HG03521 (cell line): ENCODE measurements around the gene C1R.

Source experiments
- ATAC-seq: cut with Tn5 transposase; IDR thresholded peaks from one replicate; pipeline ENCODE4 v1.9.1; 2021; ENCODE audit warnings: mild to moderate bottlenecking, moderate library complexity; ENCODE audit not compliant: unreplicated experiment

Gene C1R

GRCh38 chr12:7092229-7092985 lies at the start of gene C1R:
Gene C1R, minus strand, starts transcription at chr12:7092445. Its CDS starts 57 bp downstream, at chr12:7092388.
- no peak for ATAC-seq

DNA sequence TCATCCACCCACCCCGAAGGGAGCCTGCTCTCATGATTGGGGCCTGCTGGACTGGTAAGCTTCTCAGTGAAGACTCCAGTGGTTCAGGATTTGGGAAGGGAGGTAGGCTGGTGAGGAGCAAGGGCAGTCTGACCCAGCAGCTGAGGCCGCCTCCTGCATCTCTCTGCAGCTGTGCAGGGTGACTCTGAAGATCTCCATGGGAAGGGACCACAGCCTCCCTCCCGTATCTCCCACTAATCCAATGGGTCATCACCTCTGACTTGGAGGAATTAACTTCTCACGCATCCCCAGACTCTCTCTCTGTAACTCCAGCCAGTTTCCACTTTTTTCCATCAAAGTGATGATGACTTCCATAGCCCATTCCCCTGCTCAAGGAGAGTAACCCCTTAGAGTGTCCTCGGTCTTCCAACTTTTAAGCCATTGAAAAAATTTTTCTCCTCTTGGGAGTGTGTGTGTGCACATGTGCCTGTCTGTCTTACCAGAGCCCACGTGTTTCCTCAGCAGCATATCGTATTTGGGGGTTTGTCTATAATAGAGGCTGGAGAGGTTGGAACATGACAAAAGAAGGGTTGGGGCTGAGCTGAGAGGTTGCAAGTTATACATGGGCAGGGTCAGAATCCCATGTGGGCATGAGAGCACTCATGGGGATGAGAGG lies 49.2 kb upstream of the C1R start:
- ATAC-seq = no peak

DNA sequence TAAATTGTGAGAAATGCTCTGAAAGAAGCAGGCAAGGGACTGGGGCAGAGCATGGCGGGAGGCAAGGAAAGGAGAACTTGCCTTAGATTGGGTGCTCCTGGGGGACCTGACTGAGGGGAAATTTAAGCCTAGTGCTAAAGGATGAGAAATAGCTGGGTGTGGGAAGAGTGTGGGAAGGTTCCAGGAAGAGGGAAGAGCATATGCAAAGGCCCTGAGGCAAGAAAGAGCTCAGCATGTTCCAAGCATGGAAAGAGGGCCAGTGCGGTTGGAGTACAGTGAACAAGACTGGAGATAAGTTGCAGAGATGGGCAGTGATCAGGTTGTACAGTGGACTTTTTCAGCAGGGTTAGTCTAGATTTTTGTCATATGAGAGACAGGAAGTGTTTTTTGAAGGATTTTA lies 47.0 kb upstream of the C1R start:
- no peak for ATAC-seq

GRCh38 chr12:7137908-7138307 lies 45.7 kb upstream of the C1R start:
- no peak for ATAC-seq

GRCh38 chr12:7136676-7137075 lies 44.4 kb upstream of the C1R start:
- no peak for ATAC-seq

- ATAC-seq = no peak
Observed at GRCh38 chr12:7136071-7136470, 43.8 kb upstream of the C1R start.

GRCh38 chr12:7134396-7135166 lies 42.3 kb upstream of the C1R start:
- ATAC-seq = no peak

DNA sequence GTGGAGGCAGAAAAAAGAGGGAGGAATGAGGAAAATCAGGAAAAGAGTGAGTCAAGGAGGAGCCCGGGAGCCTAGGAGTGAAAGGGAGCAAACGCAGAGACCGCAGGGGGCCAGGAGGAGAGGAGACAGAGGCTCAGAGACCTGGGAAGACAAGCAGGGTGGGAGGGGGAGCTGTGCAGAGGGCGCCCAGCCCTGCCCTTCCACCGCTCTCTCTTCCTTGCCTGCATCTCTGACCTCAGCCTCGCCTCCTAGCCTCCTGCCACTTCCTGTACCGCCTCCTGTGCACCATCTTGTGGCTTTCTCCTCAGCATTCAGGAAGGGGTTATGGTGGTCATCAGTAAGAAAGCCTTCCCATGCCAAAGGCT lies 39.2 kb upstream of the C1R start:
- no peak for ATAC-seq

- no peak for ATAC-seq
Observed at GRCh38 chr12:7130701-7131501, 38.7 kb upstream of the C1R start.

GRCh38 chr12:7129872-7130691 lies 37.8 kb upstream of the C1R start, which contains the start of gene CLSTN3:
Gene CLSTN3, plus strand, starts transcription at chr12:7130371. Its CDS starts 278 bp downstream, at chr12:7130649.
- ATAC-seq = peak; percentile 75

GRCh38 chr12:7129287-7129871 lies 37.1 kb upstream of the C1R start:
- ATAC-seq = no peak

DNA sequence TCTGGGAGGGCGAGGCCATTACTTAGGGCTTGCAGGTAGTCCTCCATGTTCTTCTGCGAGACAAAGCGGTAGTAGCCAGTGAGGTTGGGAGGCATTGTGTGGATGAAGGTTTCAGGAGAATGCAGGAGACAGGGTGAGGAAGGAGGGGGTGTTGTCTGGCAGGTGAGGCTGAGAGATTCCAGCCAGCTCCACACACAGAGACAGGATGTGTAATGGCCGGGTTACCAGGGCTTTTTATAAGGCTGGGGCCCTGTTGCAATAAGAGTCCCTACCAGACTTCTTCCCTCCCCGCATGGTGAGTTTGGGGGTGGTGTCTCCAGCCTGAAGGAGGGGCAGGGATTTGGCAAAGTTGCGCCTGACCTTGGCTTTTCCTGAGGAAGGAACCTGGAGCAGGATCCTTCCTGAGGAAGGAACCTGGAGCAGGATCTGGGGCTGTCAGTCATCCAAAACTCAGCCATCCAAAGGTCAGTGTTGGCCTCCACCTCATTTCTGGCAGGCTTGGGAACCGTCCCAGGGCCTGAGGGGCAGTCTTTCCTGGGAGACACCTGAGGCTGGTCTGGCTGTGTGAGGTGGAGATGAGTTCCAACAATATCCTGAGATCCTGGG lies 36.5 kb upstream of the C1R start, which contains the start of gene RBP5:
Gene RBP5, minus strand, starts transcription at position 209 of the 606 bp plus-strand sequence. Its CDS starts 114 bp downstream, at position 95.
- no peak for ATAC-seq

GRCh38 chr12:7127916-7128626 lies 35.8 kb upstream of the C1R start:
- no peak for ATAC-seq

DNA sequence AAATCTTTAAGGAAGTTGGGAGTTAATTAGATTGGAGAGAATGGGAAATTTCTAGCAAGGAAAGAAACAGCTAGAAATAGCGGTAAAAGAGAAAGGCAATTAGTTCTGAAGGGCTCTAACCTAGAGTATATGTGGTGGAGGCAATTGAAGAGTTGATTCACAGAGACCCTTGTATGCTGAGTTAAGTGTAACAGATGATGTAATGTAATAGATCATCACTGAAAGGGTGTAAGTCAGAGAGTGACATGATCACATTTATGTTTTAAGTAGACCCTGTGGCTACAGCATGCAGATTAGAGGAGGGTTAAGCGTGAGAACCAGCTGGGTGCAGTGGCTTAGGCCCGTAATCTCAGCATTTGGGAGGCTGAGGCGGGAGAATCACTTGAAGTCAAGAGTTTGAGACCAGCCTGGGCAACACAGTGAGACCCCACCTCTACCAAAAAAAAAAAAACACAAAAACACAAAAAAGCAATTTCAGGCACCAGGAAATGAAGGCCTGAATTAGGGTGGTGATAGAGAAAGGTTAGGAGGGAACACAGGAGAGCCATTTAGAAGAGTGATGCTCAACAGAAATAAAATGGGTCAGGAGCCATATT lies 33.5 kb upstream of the C1R start:
- no peak for ATAC-seq

- ATAC-seq = no peak
Observed at GRCh38 chr12:7123806-7124522, 31.7 kb upstream of the C1R start.

GRCh38 chr12:7122811-7123769 lies 30.8 kb upstream of the C1R start:
- no peak for ATAC-seq
